Bone marrow (tissue), 2 donors: ENCODE results near the gene PTHLH.

Experiments
- DNase-seq, 2 donors: peaks; one replicate each; lab custom pipeline; 2025; lab: John Stamatoyannopoulos, UW

Gene PTHLH

GRCh38 chr12:27974735-27975221 lies 2.2 kb upstream of the PTHLH start:
- no peak for DNase-seq

GRCh38 chr12:27973487-27973890 lies 956 bp upstream of the PTHLH start:
- no peak for DNase-seq

GRCh38 chr12:27971606-27972005 lies 927 bp downstream of the PTHLH start:
- DNase-seq, result no peak

GRCh38 chr12:27971121-27971489 lies 1.4 kb downstream of the PTHLH start:
- DNase-seq, result no peak

- no peak for DNase-seq
Measured at GRCh38 chr12:27970401-27971120, 2.0 kb downstream of the PTHLH start.

GRCh38 chr12:27969624-27970400 lies 2.7 kb downstream of the PTHLH start:
- DNase-seq, result peak in 1 of 2 donors; percentile 13

- no peak for DNase-seq
Measured at GRCh38 chr12:27968972-27969623, 3.4 kb downstream of the PTHLH start.

- DNase-seq, result no peak
Measured at GRCh38 chr12:27967551-27968054, 4.9 kb downstream of the PTHLH start.

GRCh38 chr12:27966870-27967269 lies 5.7 kb downstream of the PTHLH start:
- no peak for DNase-seq

GRCh38 chr12:27965966-27966365 lies 6.6 kb downstream of the PTHLH start:
- no peak for DNase-seq

- DNase-seq, result no peak
Measured at GRCh38 chr12:27965411-27965810, 7.1 kb downstream of the PTHLH start.

GRCh38 chr12:27964123-27964522 lies 8.4 kb downstream of the PTHLH start:
- DNase-seq, result no peak

- no peak for DNase-seq
Measured at GRCh38 chr12:27960821-27961220, 11.7 kb downstream of the PTHLH start.

- DNase-seq, result no peak
Measured at GRCh38 chr12:27958675-27959074, 13.9 kb downstream of the PTHLH start.

- DNase-seq, result no peak
Measured at GRCh38 chr12:27957366-27957765, 15.2 kb downstream of the PTHLH start.

GRCh38 chr12:27953817-27954216 lies 18.7 kb downstream of the PTHLH start:
- DNase-seq, result no peak

GRCh38 chr12:27953348-27953747 lies 19.2 kb downstream of the PTHLH start:
- no peak for DNase-seq

- no peak for DNase-seq
Measured at GRCh38 chr12:27952510-27952909, 20.0 kb downstream of the PTHLH start.

- no peak for DNase-seq
Measured at GRCh38 chr12:27951898-27952297, 20.6 kb downstream of the PTHLH start.

GRCh38 chr12:27946421-27946820 lies 26.1 kb downstream of the PTHLH start:
- no peak for DNase-seq

GRCh38 chr12:27940756-27941402 lies 31.7 kb downstream of the PTHLH start:
- peak in 1 of 2 donors; percentile 50 for DNase-seq

- DNase-seq, result no peak
Measured at GRCh38 chr12:27940245-27940644, 32.3 kb downstream of the PTHLH start.
